ENCODE data around the gene RHOBTB1. TPM values are rescaled to one million over a fixed set of nuclear protein-coding genes. Genes with fewer than 3 reads are reported as not detected.

RHOBTB1 gene
- total and polyA plus RNA-seq, 2 experiments from 2014 or later: 4.6 to 13.2 TPM

GRCh38 chr10:60896033-60896432 is 48.0 kb downstream of the RHOBTB1 start:
- Histone ChIP-seq H3K4me2 (no peak overlapping the region), H3K27ac (ENCODE audit: low read depth) (no peak overlapping the region), H3F3A (replicated peaks; ENCODE audit: low read depth) (no peaks in the 10 kb centered on the region), H3K4me3 (no peak overlapping the region), H2AFZ (no peak overlapping the region), H3K79me2 (replicated peaks; ENCODE audit: insufficient read depth) (no peaks in the 10 kb centered on the region), H3K4me1 (ENCODE audit: insufficient read depth) (no peaks in the 10 kb centered on the region), H3K36me3 (ENCODE audit: insufficient read depth) (no peaks in the 10 kb centered on the region), H4K20me1 (replicated peaks; ENCODE audit: insufficient read depth) (no peaks in the 10 kb centered on the region), H3K9me2 (ENCODE audit: insufficient read depth) (no peaks in the 10 kb centered on the region), H3K27me3 (ENCODE audit: insufficient read depth) (no peaks in the 10 kb centered on the region)
- ATAC-seq (no peak), DNase-seq (ENCODE audit: low spot score) (no peak)
- Mint-ChIP-seq H3K27me3 (ENCODE audit: insufficient read depth, low read depth, poor library complexity) (no peaks in the 10 kb centered on the region), H3K36me3 (ENCODE audit: low read depth) (peaks cover 3% of the 10 kb centered on the region; the same call in 1 of the 3 replicates), H3K4me1 (no peaks in the 10 kb centered on the region; the same call in 2 of the 3 replicates), H3K9me3 (no peaks in the 10 kb centered on the region), H3K27ac (no peak overlapping the region), H3K4me3 (no peak overlapping the region)
- TF ChIP-seq EZH2 (IDR thresholded peaks at IDR 0.05; ENCODE audit: low read depth, unreplicated experiment): no peak

- TF ChIP-seq STAT1 (IDR thresholded peaks at IDR 0.05; ENCODE audit: unreplicated experiment) (no peak), ZNF114 (CRISPR knock-in tag; IDR thresholded peaks at IDR 0.05) (no peak), NANOG (IDR thresholded peaks at IDR 0.05; ENCODE audit: borderline replicate concordance) (no peak), JUNB (IDR thresholded peaks at IDR 0.05; ENCODE audit: unreplicated experiment) (no peak)
- H3K9me2 ChIP-seq (ENCODE audit: insufficient read depth): no peaks in the 10 kb centered on the region
- no peaks in the 10 kb centered on the region for H3K9me3 Mint-ChIP-seq
- H3K36me3 ChIP-seq (ENCODE audit: insufficient read depth): 0 out of 2 replicates have a peak, but pooled peaks cover 3% of the 10 kb centered on the region
- peaks cover 3% of the 10 kb centered on the region; the same call in 1 of the 3 replicates for H3K36me3 Mint-ChIP-seq (ENCODE audit: low read depth)
- no peaks in the 10 kb centered on the region for H3K4me1 ChIP-seq (ENCODE audit: insufficient read depth)
- H3K4me1 Mint-ChIP-seq: no peaks in the 10 kb centered on the region; the same call in 2 of the 3 replicates
- H2AFZ ChIP-seq: no peak overlapping the region
- H4K20me1 ChIP-seq (replicated peaks; ENCODE audit: insufficient read depth): no peaks in the 10 kb centered on the region
- H3K27ac Mint-ChIP-seq: no peak overlapping the region
- H3K4me3 ChIP-seq: no peak overlapping the region
- no peak overlapping the region for H3K4me2 ChIP-seq
- no peaks in the 10 kb centered on the region for H3K27me3 ChIP-seq (ENCODE audit: insufficient read depth)
- no peaks in the 10 kb centered on the region for H3K27me3 Mint-ChIP-seq (ENCODE audit: insufficient read depth, low read depth, poor library complexity)
- no peak overlapping the region for H3K4me3 Mint-ChIP-seq
- no peak for DNase-seq (ENCODE audit: low spot score)
- H3F3A ChIP-seq (replicated peaks; ENCODE audit: low read depth): no peaks in the 10 kb centered on the region
- H3K27ac ChIP-seq (ENCODE audit: low read depth): no peak overlapping the region
- H3K79me2 ChIP-seq (replicated peaks; ENCODE audit: insufficient read depth): no peaks in the 10 kb centered on the region
- ATAC-seq: no peak
Measured at GRCh38 chr10:60894786-60895185, 49.2 kb downstream of the RHOBTB1 start.

GRCh38 chr10:60893231-60893630 is 50.8 kb downstream of the RHOBTB1 start:
- Mint-ChIP-seq H3K27me3 (ENCODE audit: insufficient read depth, low read depth, poor library complexity) (no peaks in the 10 kb centered on the region), H3K36me3 (ENCODE audit: low read depth) (peaks cover 3% of the 10 kb centered on the region; the same call in 1 of the 3 replicates), H3K4me1 (no peaks in the 10 kb centered on the region; the same call in 2 of the 3 replicates), H3K4me3 (no peak overlapping the region), H3K27ac (no peak overlapping the region), H3K9me3 (no peaks in the 10 kb centered on the region)
- H3K36me3 ChIP-seq (ENCODE audit: insufficient read depth): 0 out of 2 replicates have a peak, but pooled peaks cover 3% of the 10 kb centered on the region
- no peak for DNase-seq (ENCODE audit: low spot score)
- no peaks in the 10 kb centered on the region for H3K27me3 ChIP-seq (ENCODE audit: insufficient read depth)
- no peak overlapping the region for H3K27ac ChIP-seq (ENCODE audit: low read depth)
- H3K4me2 ChIP-seq: no peak overlapping the region
- H2AFZ ChIP-seq: no peak overlapping the region
- no peaks in the 10 kb centered on the region for H3K79me2 ChIP-seq (replicated peaks; ENCODE audit: insufficient read depth)
- ATAC-seq: no peak
- H4K20me1 ChIP-seq (replicated peaks; ENCODE audit: insufficient read depth): no peaks in the 10 kb centered on the region
- 0 out of 2 replicates have a peak, but pooled peaks cover 6% of the 10 kb centered on the region for H3K9me2 ChIP-seq (ENCODE audit: insufficient read depth)
- H3K4me3 ChIP-seq: no peak overlapping the region
- H3F3A ChIP-seq (replicated peaks; ENCODE audit: low read depth): no peaks in the 10 kb centered on the region
- no peaks in the 10 kb centered on the region for H3K4me1 ChIP-seq (ENCODE audit: insufficient read depth)
- TF ChIP-seq ZNF462 (CRISPR knock-in tag; IDR thresholded peaks at IDR 0.05) (no peak), CTCF (conservative IDR thresholded peaks at IDR 0.05; ENCODE audit: low read depth in 2 of 2) (no peak), ZNF114 (CRISPR knock-in tag; IDR thresholded peaks at IDR 0.05) (no peak), EZH2phosphoT487 (IDR thresholded peaks at IDR 0.05; ENCODE audit: unreplicated experiment) (no peak), EZH2 (IDR thresholded peaks at IDR 0.05; ENCODE audit: low read depth, unreplicated experiment) (no peak)

Data from GM23338 (cell line).